Right lobe of liver (tissue), 4 donors: Measurements from ENCODE around the gene ANGPTL2.

Experiments used
- CTCF ChIP-seq, 4 donors: fragments of 200-600 bp in 3 of 4; fragments of 450-650 bp in 1 of 4; IDR thresholded peaks; one replicate each; pipeline versions ENCODE4 v1.5.1 to v1.8.0; 2016 to 2022; ENCODE audit warnings: antibody characterized with exemption in 4 of 4, mild to moderate bottlenecking in 2 of 4
- POLR2A ChIP-seq: fragments of 450-650 bp; IDR thresholded peaks from one replicate; pipeline ENCODE4 v1.6.1; 2017; ENCODE audit warnings: antibody characterized with exemption, mild to moderate bottlenecking
- donor health status: DM: no; HTN: no; CAD: no.
- donor health status: DM: no; HTN: no; CAD: no.
- donor health status: DM: no; HTN: yes; CAD: no.

GRCh38 chr9:127050152-127050551, 72.3 kb downstream of the ANGPTL2 start:
- no peak for TF ChIP-seq CTCF (IDR thresholded peaks at IDR 0.05)
- TF ChIP-seq POLR2A: no peak
